Measurements from ENCODE around the gene TNIK. TPM values are rescaled to one million over a fixed set of nuclear protein-coding genes. Genes with fewer than 3 reads are reported as not detected.
"Not testable (repeated sequence)": the region's sequence is repeated elsewhere in the genome, so short reads cannot be mapped to it uniquely, and the experiment has no call there.

Gene TNIK
- total RNA-seq, 1 donor from 2014 or later, result 76.7 TPM

DNA sequence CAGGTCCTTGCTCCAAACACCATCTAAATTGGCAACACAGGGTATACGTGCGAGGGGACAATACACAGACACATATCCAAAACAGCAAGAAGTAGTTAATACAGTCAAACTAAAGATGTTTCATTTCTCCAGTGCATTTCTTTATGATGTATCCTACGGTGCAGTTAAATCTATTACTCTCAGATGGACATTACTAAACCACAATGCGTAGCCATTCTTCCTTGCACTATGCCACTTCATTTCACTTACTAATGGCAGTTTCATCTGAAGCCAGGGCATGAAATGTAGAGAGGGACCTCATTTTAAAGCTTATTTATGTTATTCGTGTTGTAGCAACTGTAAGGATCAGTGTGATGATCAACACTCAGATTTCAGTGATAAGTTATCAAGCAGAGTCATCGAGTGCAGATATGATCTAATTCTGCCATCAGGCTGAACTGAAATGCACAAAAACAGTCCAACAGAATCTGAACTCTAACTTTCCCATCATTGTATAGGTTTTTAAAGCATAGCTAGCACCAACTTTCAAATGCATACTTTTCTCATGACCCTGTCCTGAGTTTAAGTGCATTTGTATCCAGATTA lies 14.5 kb downstream of the TNIK start:
- no peak for DNase-seq

- no peak for DNase-seq
Measured at GRCh38 chr3:171444001-171444690, 16.1 kb downstream of the TNIK start.

GRCh38 chr3:171443211-171443957 lies 16.8 kb downstream of the TNIK start:
- DNase-seq, result no peak

GRCh38 chr3:171442184-171442583 lies 18.0 kb downstream of the TNIK start:
- no peak for DNase-seq

GRCh38 chr3:171441381-171441780 lies 18.8 kb downstream of the TNIK start:
- DNase-seq, result no peak

DNA sequence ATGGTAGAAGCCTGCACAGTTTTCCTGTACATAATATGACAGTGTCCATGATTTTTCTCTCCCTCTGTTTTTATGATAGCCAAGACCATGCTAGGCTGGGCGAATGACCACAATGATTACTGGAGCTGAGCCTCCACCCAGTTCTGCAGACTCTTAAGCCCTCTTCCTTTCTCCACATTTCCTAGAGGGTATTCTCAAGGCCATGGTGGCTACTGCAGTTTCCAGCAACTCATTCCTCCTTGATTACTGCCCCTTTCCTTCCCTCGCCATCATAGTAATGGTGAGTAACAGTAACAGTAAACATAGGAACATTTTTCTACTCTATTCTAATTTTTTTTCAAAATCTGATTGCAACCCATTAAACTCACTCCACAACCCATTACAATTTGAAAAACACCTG lies 20.2 kb downstream of the TNIK start:
- no peak for DNase-seq

DNA sequence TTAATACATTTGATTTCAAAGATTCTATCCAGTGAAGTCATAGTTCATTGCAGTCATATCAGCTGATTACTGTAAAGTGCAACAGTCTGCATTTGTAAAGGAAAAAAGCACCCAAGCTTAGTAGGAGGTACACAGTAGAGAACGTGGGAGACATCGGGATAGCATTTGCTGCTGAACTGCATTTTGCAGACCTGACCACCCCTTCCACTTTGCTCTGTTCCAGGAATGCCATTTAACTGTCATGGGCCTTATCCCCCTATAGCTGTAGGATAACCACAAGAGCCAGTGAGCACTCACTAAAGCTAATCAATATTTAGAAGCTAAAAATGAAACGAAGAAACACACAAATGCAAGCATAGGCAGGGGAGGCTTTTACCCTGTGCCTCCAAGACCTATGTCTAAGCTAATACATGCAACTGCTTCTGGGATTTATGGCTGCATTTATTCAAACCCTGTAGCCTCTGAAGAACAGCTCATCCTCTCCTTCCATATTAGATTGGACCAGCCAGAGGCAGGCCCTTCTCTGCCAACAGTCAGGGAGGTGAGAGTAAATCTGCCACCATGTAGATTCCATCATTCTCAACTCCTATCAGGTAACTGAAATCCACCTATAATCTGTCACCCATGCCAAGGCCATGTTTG lies 23.0 kb downstream of the TNIK start:
- no peak for DNase-seq

DNA sequence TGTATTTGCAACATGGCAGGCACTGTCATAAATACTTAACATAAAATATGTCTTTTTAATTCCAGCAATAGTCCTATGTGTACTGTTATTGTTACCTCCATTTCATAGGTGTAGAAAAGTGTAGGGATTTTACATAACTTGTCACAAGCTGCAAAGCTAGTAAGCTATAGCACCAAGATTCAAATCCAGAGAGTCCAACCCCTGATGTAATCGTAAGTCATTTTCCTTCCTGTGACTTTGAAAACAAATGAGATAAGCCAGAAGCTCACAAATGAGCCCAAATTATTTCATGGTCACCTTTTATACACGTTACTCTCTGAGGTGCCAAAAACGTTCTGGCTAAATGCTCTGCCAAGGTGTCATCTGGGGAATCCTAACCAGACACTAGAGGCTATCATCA lies 23.8 kb downstream of the TNIK start:
- no peak for DNase-seq

- DNase-seq, result no peak
Measured at GRCh38 chr3:171435757-171436156, 24.4 kb downstream of the TNIK start.

GRCh38 chr3:171435143-171435542 lies 25.1 kb downstream of the TNIK start:
- DNase-seq, result no peak

DNA sequence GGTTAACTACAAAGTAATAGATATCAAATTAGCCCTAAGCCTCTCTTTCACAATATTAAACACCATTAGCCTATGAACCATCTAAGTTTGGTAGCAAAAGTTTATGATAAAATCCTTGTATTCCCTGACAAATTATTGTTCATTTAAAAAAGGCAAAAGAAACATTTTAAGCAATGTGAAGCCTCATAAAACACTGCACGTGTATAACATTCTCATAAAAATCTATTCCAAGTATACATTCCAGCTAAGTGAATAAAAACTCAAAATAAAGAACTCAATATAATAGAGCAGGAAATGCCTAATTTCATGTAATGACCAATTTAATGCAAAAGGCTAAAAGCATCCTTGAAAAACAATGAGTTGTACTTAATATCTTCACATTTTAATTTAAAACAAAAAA lies 27.7 kb downstream of the TNIK start:
- no peak for DNase-seq

DNA sequence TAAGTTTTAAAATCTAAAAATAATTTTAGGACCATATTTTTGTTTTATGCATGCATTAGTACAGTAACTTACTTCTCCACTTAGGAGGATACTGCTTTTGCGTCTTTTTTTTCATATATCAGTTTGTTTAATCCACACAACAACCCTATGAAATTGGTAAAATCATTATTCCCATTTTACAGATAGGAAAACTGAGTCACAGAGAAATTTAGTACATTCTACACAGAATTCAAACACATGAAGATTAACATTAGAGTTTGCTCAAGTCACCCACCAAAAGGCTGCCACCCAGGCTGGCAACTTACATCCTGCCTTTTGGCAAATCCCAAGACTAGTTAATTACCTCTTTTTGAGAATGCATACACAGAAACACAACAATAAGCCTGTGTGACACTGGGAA lies 28.7 kb downstream of the TNIK start:
- no peak for DNase-seq

- no peak for DNase-seq
Measured at GRCh38 chr3:171430530-171430929, 29.7 kb downstream of the TNIK start.

DNA sequence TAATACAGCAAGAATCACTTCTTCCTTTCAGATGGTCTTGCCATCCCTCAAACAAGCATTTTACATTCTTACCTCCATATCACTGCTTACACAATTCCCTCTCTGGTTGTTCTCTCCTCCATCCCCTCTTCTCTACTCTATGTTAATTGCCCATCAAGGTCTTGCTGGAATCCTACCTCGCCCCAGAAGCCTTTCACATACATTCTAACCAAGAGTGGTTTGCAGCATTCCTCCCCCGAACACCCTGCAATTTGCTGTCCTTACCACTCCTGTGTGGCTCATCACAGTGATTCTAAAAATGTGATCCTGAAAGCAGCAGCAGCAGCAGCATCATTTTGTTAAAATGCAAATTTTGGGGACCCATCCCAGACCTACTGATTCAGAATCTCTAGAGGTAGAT lies 30.6 kb downstream of the TNIK start:
- DNase-seq, result no peak

DNA sequence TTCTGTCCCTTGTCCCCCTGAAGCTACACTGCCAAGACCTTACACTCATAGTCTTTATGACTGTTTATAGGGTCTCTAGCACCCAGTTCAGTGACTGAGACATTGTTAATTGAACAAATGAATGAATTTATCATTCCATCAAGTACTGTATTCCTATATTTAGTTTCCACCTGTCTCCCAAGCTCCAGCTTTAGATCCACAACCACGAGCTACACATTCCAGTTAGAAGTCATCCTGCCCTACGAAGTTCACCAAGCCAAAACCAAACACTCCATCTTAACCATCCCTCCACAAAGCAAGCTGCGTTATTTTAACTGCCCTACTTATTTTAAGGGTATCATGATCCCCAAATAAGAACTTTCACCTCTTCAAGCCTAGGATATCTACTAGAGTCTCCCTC lies 31.3 kb downstream of the TNIK start:
- no peak for DNase-seq

DNA sequence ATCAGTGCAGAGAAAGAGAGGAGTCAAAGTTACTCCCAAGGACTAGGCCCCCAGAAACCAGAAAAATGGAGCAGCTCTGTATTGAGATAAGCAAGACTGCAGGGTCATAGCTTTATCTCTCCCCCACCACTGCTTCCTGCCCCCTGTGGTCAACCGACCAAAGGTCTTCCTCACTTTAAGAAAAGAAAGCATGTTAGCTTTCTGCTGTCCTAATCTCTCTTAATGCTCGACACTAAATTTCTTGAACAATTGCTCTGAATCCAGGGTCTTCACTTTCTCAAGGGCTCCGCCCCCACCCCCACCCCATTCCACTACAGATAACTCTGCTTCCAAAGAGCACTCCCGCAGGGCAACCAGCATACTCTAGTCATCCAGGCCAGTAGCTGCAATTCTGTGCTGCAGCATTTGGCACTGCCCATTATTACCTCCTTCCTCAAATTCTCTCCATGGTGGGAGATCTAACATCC lies 31.9 kb downstream of the TNIK start:
- DNase-seq, result no peak

GRCh38 chr3:171427771-171428320 lies 32.4 kb downstream of the TNIK start:
- DNase-seq, result no peak

GRCh38 chr3:171424063-171424462 lies 36.1 kb downstream of the TNIK start:
- not testable (repeated sequence) for DNase-seq

GRCh38 chr3:171422855-171423254 lies 37.4 kb downstream of the TNIK start:
- not testable (repeated sequence) for DNase-seq

- DNase-seq, result no peak
Measured at GRCh38 chr3:171420667-171421066, 39.5 kb downstream of the TNIK start.

- DNase-seq, result no peak
Measured at GRCh38 chr3:171419457-171419856, 40.7 kb downstream of the TNIK start.

DNA sequence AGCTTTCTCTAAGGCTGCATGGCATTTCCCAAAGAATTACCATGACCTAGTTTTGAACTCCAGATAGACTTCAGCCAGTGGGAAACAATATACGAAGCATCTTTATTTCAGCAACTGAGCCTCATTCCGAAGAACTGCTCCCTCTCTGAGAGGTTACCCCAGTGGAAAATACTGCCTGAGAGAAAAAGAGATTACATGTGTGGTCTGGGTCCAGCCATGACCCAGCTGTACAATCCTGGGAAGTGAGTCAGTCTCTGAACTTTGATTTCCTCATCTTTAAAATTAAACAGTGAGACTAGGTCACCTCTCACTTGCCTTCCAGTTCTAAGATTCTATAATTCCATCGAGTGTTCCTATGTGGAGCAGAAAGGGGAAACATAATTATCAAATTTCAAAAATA lies 42.4 kb downstream of the TNIK start:
- no peak for DNase-seq

DNA sequence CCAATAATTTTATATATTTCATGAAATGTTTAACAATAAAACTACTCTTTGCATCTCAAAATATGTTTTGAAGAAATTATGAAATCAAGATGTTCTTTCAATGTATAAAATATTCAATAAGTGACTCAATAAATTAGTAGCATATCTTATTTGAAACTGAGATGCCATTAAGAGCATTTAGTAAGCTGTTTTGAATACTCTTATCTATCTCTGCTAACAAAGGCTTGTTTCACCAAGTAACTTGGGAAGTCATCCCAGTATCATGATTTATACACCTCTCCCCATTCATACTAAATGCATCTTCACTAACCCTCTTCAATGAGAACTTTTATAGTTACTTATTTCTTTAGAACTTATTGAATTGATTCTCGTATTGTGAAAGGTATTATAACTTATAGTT lies 43.1 kb downstream of the TNIK start:
- no peak for DNase-seq
